ENCODE data around the gene ADAD2. TPM values are rescaled to one million over a fixed set of nuclear protein-coding genes. Genes with fewer than 3 reads are reported as not detected.
A peak's percentile ranks its signal among the peaks of the same experiment; 100 is the strongest.

ADAD2 gene
- total RNA-seq (2014; rRNA removed; shearing (Covaris generic); ENCODE audit: low replicate concordance), result not detected in 2 replicates

GRCh38 chr16:84190731-84191388, at the start of gene ADAD2:
ADAD2 (plus strand) TSS chr16:84191157; CDS start chr16:84191231, 74 bp downstream.
- no peaks in the 10 kb centered on the region for H3K36me3 ChIP-seq
- no peak for DNase-seq
- H3K27me3 ChIP-seq, result no peaks in the 10 kb centered on the region
- H3K9me3 ChIP-seq, result no peaks in the 10 kb centered on the region
- no peak within 1 kb of the TSS for H3K4me3 ChIP-seq

- DNase-seq, result no peak
- Histone ChIP-seq H3K9me3 (no peaks in the 10 kb centered on the region), H3K36me3 (no peaks in the 10 kb centered on the region), H3K27me3 (no peaks in the 10 kb centered on the region), H3K4me3 (no peak overlapping the region)
Observed at GRCh38 chr16:84143081-84143480, 47.9 kb upstream of the ADAD2 start.

GRCh38 chr16:84143784-84144199, 47.2 kb upstream of the ADAD2 start:
- Histone ChIP-seq H3K4me3 (peak overlapping the region; percentile 57), H3K27me3 (no peaks in the 10 kb centered on the region), H3K9me3 (no peaks in the 10 kb centered on the region), H3K36me3 (no peaks in the 10 kb centered on the region)
- no peak for DNase-seq

GRCh38 chr16:84144209-84144858, 46.6 kb upstream of the ADAD2 start:
- Histone ChIP-seq H3K9me3 (no peaks in the 10 kb centered on the region), H3K4me3 (peak overlapping the region; percentile 57), H3K36me3 (no peaks in the 10 kb centered on the region), H3K27me3 (no peaks in the 10 kb centered on the region)
- peak; percentile 4 for DNase-seq

- H3K4me3 ChIP-seq, result peak within 1 kb of the TSS; percentile 57
- H3K9me3 ChIP-seq, result no peaks in the 10 kb centered on the region
Observed at GRCh38 chr16:84144859-84145639, 45.9 kb upstream of the ADAD2 start, which contains the start of the genes DNAAF1 and HSDL1. DNAAF1 (plus strand) TSS chr16:84145308; CDS start chr16:84145441, 133 bp downstream. HSDL1 (minus strand) TSS chr16:84145177; CDS start chr16:84131321, 13,856 bp downstream.

GRCh38 chr16:84150926-84151325, 40.0 kb upstream of the ADAD2 start:
- Histone ChIP-seq H3K27me3 (no peaks in the 10 kb centered on the region), H3K4me3 (no peak overlapping the region), H3K9me3 (no peaks in the 10 kb centered on the region), H3K36me3 (no peaks in the 10 kb centered on the region)
- DNase-seq, result no peak

More at GRCh38 chr16:84144859-84145639, 45.9 kb upstream of the ADAD2 start, which contains the start of the genes DNAAF1 and HSDL1:
- peak; percentile 70 for DNase-seq
- Histone ChIP-seq H3K27me3 (no peaks in the 10 kb centered on the region), H3K36me3 (no peaks in the 10 kb centered on the region)

GRCh38 chr16:84153660-84154214, 37.2 kb upstream of the ADAD2 start:
- DNase-seq, result peak; percentile 12
- Histone ChIP-seq H3K36me3 (no peaks in the 10 kb centered on the region), H3K9me3 (no peaks in the 10 kb centered on the region), H3K4me3 (no peak overlapping the region), H3K27me3 (no peaks in the 10 kb centered on the region)

- no peak overlapping the region for H3K4me3 ChIP-seq
- no peaks in the 10 kb centered on the region for H3K36me3 ChIP-seq
- DNase-seq, result no peak
- H3K9me3 ChIP-seq, result no peaks in the 10 kb centered on the region
- no peaks in the 10 kb centered on the region for H3K27me3 ChIP-seq
Observed at GRCh38 chr16:84155226-84155625, 35.7 kb upstream of the ADAD2 start.

GRCh38 chr16:84155771-84156170, 35.2 kb upstream of the ADAD2 start:
- DNase-seq, result no peak
- H3K4me3 ChIP-seq, result no peak overlapping the region
- no peaks in the 10 kb centered on the region for H3K36me3 ChIP-seq
- H3K9me3 ChIP-seq, result no peaks in the 10 kb centered on the region
- H3K27me3 ChIP-seq, result no peaks in the 10 kb centered on the region

GRCh38 chr16:84156342-84156784, 34.6 kb upstream of the ADAD2 start:
- Histone ChIP-seq H3K4me3 (no peak overlapping the region), H3K27me3 (no peaks in the 10 kb centered on the region), H3K36me3 (no peaks in the 10 kb centered on the region), H3K9me3 (no peaks in the 10 kb centered on the region)
- peak; percentile 4 for DNase-seq

GRCh38 chr16:84159007-84159406, 31.9 kb upstream of the ADAD2 start:
- Histone ChIP-seq H3K27me3 (no peaks in the 10 kb centered on the region), H3K9me3 (no peaks in the 10 kb centered on the region), H3K36me3 (no peaks in the 10 kb centered on the region), H3K4me3 (no peak overlapping the region)
- no peak for DNase-seq

GRCh38 chr16:84159800-84160199, 31.2 kb upstream of the ADAD2 start:
- H3K36me3 ChIP-seq, result no peaks in the 10 kb centered on the region
- no peak overlapping the region for H3K4me3 ChIP-seq
- no peaks in the 10 kb centered on the region for H3K27me3 ChIP-seq
- DNase-seq, result no peak
- H3K9me3 ChIP-seq, result no peaks in the 10 kb centered on the region

- Histone ChIP-seq H3K4me3 (no peak overlapping the region), H3K27me3 (no peaks in the 10 kb centered on the region), H3K9me3 (no peaks in the 10 kb centered on the region), H3K36me3 (no peaks in the 10 kb centered on the region)
- DNase-seq, result no peak
Observed at GRCh38 chr16:84161037-84161436, 29.9 kb upstream of the ADAD2 start.

GRCh38 chr16:84161801-84162200, 29.2 kb upstream of the ADAD2 start:
- no peaks in the 10 kb centered on the region for H3K36me3 ChIP-seq
- H3K27me3 ChIP-seq, result no peaks in the 10 kb centered on the region
- no peaks in the 10 kb centered on the region for H3K9me3 ChIP-seq
- no peak overlapping the region for H3K4me3 ChIP-seq
- DNase-seq, result no peak

GRCh38 chr16:84165746-84166145, 25.2 kb upstream of the ADAD2 start:
- H3K36me3 ChIP-seq, result no peaks in the 10 kb centered on the region
- DNase-seq, result no peak
- H3K4me3 ChIP-seq, result no peak overlapping the region
- no peaks in the 10 kb centered on the region for H3K9me3 ChIP-seq
- no peaks in the 10 kb centered on the region for H3K27me3 ChIP-seq

GRCh38 chr16:84166796-84167695, 23.9 kb upstream of the ADAD2 start:
- Histone ChIP-seq H3K4me3 (no peak overlapping the region), H3K27me3 (no peaks in the 10 kb centered on the region), H3K36me3 (no peaks in the 10 kb centered on the region), H3K9me3 (no peaks in the 10 kb centered on the region)
- no peak for DNase-seq

Data from MG63 (cell line).